Esophagus squamous epithelium (tissue), 4 donors: Measurements from ENCODE around the gene NRG4.

Experiments used
- POLR2A ChIP-seq, 4 donors: fragments of 450-650 bp; IDR thresholded peaks; one replicate each; pipeline ENCODE4 v1.6.1; 2017; ENCODE audit warnings: antibody characterized with exemption in 4 of 4, mild to moderate bottlenecking in 4 of 4, moderate library complexity in 3 of 4
- TF ChIP-seq, protein P1 (sequence below), 6 experiments: fragments of 450-650 bp in 4 of 6; fragments of 200-600 bp in 2 of 6; sonication (generic) in 2 of 6; IDR thresholded peaks; one replicate each; pipeline ENCODE4 v1.5.1; 2016 to 2019; ENCODE audit warnings: antibody characterized with exemption in 6 of 6, mild to moderate bottlenecking in 4 of 6, moderate library complexity in 4 of 6

DNA sequence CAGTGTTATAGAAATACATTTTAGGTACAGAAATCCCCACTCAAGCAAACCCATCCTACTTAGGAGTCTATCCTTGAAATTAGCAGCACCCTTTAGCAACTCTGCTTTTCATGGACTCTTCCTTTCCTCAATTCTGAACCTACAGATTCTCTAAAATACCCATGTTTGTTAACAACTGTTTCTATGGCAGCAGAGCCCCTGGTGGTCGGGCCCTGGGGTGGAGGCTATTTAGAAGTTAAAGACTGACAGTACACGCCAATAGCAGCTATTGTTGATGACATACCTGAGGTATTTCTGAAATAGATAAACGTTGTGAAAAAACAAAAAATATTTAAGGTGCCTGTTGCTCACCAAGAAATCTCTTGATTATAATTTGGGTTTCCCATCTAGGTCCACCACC lies 23.4 kb upstream of the NRG4 start:
- TF ChIP-seq, protein P1, sequence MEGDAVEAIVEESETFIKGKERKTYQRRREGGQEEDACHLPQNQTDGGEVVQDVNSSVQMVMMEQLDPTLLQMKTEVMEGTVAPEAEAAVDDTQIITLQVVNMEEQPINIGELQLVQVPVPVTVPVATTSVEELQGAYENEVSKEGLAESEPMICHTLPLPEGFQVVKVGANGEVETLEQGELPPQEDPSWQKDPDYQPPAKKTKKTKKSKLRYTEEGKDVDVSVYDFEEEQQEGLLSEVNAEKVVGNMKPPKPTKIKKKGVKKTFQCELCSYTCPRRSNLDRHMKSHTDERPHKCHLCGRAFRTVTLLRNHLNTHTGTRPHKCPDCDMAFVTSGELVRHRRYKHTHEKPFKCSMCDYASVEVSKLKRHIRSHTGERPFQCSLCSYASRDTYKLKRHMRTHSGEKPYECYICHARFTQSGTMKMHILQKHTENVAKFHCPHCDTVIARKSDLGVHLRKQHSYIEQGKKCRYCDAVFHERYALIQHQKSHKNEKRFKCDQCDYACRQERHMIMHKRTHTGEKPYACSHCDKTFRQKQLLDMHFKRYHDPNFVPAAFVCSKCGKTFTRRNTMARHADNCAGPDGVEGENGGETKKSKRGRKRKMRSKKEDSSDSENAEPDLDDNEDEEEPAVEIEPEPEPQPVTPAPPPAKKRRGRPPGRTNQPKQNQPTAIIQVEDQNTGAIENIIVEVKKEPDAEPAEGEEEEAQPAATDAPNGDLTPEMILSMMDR (IDR thresholded peaks at IDR 0.05): no peak
- TF ChIP-seq POLR2A (IDR thresholded peaks at IDR 0.05): no peak
